ENCODE results near the gene HEXB. TPM values are rescaled to one million over a fixed set of nuclear protein-coding genes. Genes with fewer than 3 reads are reported as not detected.
A peak's percentile ranks its signal among the peaks of the same experiment; 100 is the strongest.

The HEXB gene
- total and polyA plus RNA-seq, 2 donors (not counting 3 experiments of a cell fraction or from before 2014, with no cell fraction given): 128 to 182 TPM

GRCh38 chr5:74717596-74717995 lies 32.6 kb downstream of the HEXB start:
- ChIA-PET POLR2A (no interaction called here), CTCF (interaction anchor here (0.9 to 1.9 kb wide), 3 partner anchors 22 to 44 kb away, joined by 4 to 5 read pairs (median 5); no protein-coding TSS in a partner anchor)
- Histone ChIP-seq H3K4me2 (ENCODE audit: insufficient read depth, low read length) (no peak overlapping the region), H3K4me3 (replicated peaks in 1 of 3; ENCODE audit: insufficient read depth in 1 of 3, low read depth in 1 of 3, low read length in 3 of 3) (no peak overlapping the region), H3K9me3 (replicated peaks; ENCODE audit: control insufficient read depth, insufficient read depth, low read length) (no peaks in the 10 kb centered on the region), H3K79me2 (ENCODE audit: control insufficient read depth, insufficient read depth, low read length) (no peaks in the 10 kb centered on the region), H3K9ac (replicated peaks; ENCODE audit: extremely low read depth, insufficient read depth, low read length) (no peak overlapping the region), H3K27ac (ENCODE audit: insufficient read depth, low read depth, low read length) (no peak overlapping the region), H3K4me1 (ENCODE audit: control insufficient read depth, extremely low read depth, insufficient read depth, low read length) (peaks cover 10% of the 10 kb centered on the region), H3K27me3 (ENCODE audit: control insufficient read depth in 2 of 2, insufficient read depth in 2 of 2, low read length in 2 of 2) (no peaks in the 10 kb centered on the region), H2AFZ (ENCODE audit: low read depth, low read length) (no peak overlapping the region), H4K20me1 (replicated peaks; ENCODE audit: control insufficient read depth, extremely low read depth, insufficient read depth, low read length) (no peaks in the 10 kb centered on the region), H3K9me1 (replicated peaks; ENCODE audit: control insufficient read depth, extremely low read depth, insufficient read depth, low read length) (no peaks in the 10 kb centered on the region), H3K36me3 (ENCODE audit: control insufficient read depth in 2 of 2, extremely low read depth in 1 of 2, insufficient read depth in 2 of 2, low read length in 2 of 2) (peaks cover 2 to 16% of the 10 kb centered on the region in 2 experiments)
- DNase-seq (ENCODE audit: low read depth, low spot score): no peak
- no TSS peak for BruUV-seq (replicated peaks)
- TF ChIP-seq, protein P1, sequence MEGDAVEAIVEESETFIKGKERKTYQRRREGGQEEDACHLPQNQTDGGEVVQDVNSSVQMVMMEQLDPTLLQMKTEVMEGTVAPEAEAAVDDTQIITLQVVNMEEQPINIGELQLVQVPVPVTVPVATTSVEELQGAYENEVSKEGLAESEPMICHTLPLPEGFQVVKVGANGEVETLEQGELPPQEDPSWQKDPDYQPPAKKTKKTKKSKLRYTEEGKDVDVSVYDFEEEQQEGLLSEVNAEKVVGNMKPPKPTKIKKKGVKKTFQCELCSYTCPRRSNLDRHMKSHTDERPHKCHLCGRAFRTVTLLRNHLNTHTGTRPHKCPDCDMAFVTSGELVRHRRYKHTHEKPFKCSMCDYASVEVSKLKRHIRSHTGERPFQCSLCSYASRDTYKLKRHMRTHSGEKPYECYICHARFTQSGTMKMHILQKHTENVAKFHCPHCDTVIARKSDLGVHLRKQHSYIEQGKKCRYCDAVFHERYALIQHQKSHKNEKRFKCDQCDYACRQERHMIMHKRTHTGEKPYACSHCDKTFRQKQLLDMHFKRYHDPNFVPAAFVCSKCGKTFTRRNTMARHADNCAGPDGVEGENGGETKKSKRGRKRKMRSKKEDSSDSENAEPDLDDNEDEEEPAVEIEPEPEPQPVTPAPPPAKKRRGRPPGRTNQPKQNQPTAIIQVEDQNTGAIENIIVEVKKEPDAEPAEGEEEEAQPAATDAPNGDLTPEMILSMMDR (IDR thresholded peaks at IDR 0.05; ENCODE audit: extremely low read depth in 1 of 2, insufficient read depth in 1 of 2, low read depth in 1 of 2, low read length in 2 of 2): no peak
- TF ChIP-seq GATA2 (IDR thresholded peaks at IDR 0.05; ENCODE audit: insufficient read depth, insufficient read length, low read depth, low read length) (no peak), EZH2 (IDR thresholded peaks at IDR 0.05; ENCODE audit: borderline replicate concordance, low read depth, low read length, severe bottlenecking) (no peak), POLR2AphosphoS5 (IDR thresholded peaks at IDR 0.05; ENCODE audit: insufficient read depth, low read depth, low read length) (no peak), FOS (IDR thresholded peaks at IDR 0.05; ENCODE audit: borderline replicate concordance, insufficient read depth, low read length) (no peak)
- intact Hi-C loops (cut with micrococcal nuclease): no loop called here
- FAIRE-seq: no peak
- dilution Hi-C loops (cut with MboI; ENCODE audit: extremely low pct_ligation_motif_present, low sequenced_read_pairs): no loop called here

DNA sequence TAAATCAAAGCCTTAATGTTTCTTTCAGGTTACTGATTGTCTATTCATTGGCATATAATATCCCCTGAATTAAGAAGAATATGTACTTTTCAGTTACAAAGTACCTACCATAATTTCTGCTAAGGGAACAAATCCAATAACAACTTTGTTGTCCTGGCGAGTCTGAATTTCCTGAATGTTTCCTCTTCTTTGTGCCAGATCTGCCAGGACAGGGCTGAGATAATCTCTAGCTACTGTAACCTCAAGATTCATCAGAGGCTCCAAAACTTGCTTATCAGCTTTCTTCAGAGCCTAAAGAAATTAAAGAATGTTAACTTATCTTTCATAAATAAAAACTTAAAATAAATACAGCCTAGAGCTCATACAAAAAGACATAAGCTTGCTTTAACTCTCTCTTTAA lies 37.2 kb downstream of the HEXB start:
- H3K9me3 ChIP-seq (replicated peaks; ENCODE audit: control insufficient read depth, insufficient read depth, low read length): no peaks in the 10 kb centered on the region
- no peaks in the 10 kb centered on the region for H4K20me1 ChIP-seq (replicated peaks; ENCODE audit: control insufficient read depth, extremely low read depth, insufficient read depth, low read length)
- POLR2A ChIA-PET: no interaction called here
- no peak overlapping the region for H3K27ac ChIP-seq (ENCODE audit: insufficient read depth, low read depth, low read length)
- no peak overlapping the region for H3K9ac ChIP-seq (replicated peaks; ENCODE audit: extremely low read depth, insufficient read depth, low read length)
- dilution Hi-C loops (cut with MboI; ENCODE audit: extremely low pct_ligation_motif_present, low sequenced_read_pairs): no loop called here
- peak overlapping the region; percentile 17 for H3K4me2 ChIP-seq (ENCODE audit: insufficient read depth, low read length)
- H3K36me3 ChIP-seq (ENCODE audit: control insufficient read depth in 2 of 2, extremely low read depth in 1 of 2, insufficient read depth in 2 of 2, low read length in 2 of 2): peaks cover 10 to 22% of the 10 kb centered on the region in 2 experiments
- H2AFZ ChIP-seq (ENCODE audit: low read depth, low read length): no peak overlapping the region
- H3K9me1 ChIP-seq (replicated peaks; ENCODE audit: control insufficient read depth, extremely low read depth, insufficient read depth, low read length): no peaks in the 10 kb centered on the region
- CTCF ChIA-PET: interaction anchor here (1.3 kb wide), 1 partner anchor 49 kb away, joined by 7 read pairs; no protein-coding TSS in a partner anchor
- TF ChIP-seq MAX (IDR thresholded peaks at IDR 0.05; ENCODE audit: insufficient read depth, insufficient read length) (no peak), FOS (IDR thresholded peaks at IDR 0.05; ENCODE audit: borderline replicate concordance, insufficient read depth, low read length) (no peak), GATA2 (IDR thresholded peaks at IDR 0.05; ENCODE audit: insufficient read depth, insufficient read length, low read depth, low read length) (no peak), MYC (IDR thresholded peaks at IDR 0.05; ENCODE audit: low read depth, low read length) (no peak), POLR2A (IDR thresholded peaks at IDR 0.05; ENCODE audit: low read depth, low read length) (no peak), POLR2AphosphoS5 (IDR thresholded peaks at IDR 0.05; ENCODE audit: insufficient read depth, low read depth, low read length) (no peak), JUN (IDR thresholded peaks at IDR 0.05; ENCODE audit: borderline replicate concordance, insufficient read depth, insufficient read length, low read depth) (no peak), EZH2 (IDR thresholded peaks at IDR 0.05; ENCODE audit: borderline replicate concordance, low read depth, low read length, severe bottlenecking) (no peak)
- TF ChIP-seq, protein P1 (IDR thresholded peaks at IDR 0.05; ENCODE audit: extremely low read depth in 1 of 2, insufficient read depth in 1 of 2, low read depth in 1 of 2, low read length in 2 of 2): no peak
- no peak overlapping the region for H3K4me3 ChIP-seq (replicated peaks in 1 of 3; ENCODE audit: insufficient read depth in 1 of 3, low read depth in 1 of 3, low read length in 3 of 3)
- FAIRE-seq (peak; percentile 31), DNase-seq (ENCODE audit: low read depth, low spot score) (peak; percentile 70)
- intact Hi-C loops (cut with micrococcal nuclease): no loop called here
- BruUV-seq (replicated peaks): no TSS peak
- H3K27me3 ChIP-seq (ENCODE audit: control insufficient read depth in 2 of 2, insufficient read depth in 2 of 2, low read length in 2 of 2): no peaks in the 10 kb centered on the region
- no peaks in the 10 kb centered on the region for H3K79me2 ChIP-seq (ENCODE audit: control insufficient read depth, insufficient read depth, low read length)
- peaks cover 15% of the 10 kb centered on the region for H3K4me1 ChIP-seq (ENCODE audit: control insufficient read depth, extremely low read depth, insufficient read depth, low read length)
